HG03575 (cell line): ENCODE data around the gene CLSTN2.

Experiments used
- ATAC-seq: cut with Tn5 transposase; IDR thresholded peaks from one replicate; pipeline ENCODE4 v1.9.1; 2021; ENCODE audit not compliant: unreplicated experiment, insufficient number of reproducible peaks, low FRiP score; ENCODE audit errors: extremely low read depth

CLSTN2 gene

GRCh38 chr3:139935016-139935865, at the start of gene CLSTN2:
Gene CLSTN2 (plus strand): TSS chr3:139935185.
- ATAC-seq: no peak

GRCh38 chr3:139887431-139887830, 47.6 kb upstream of the CLSTN2 start:
- ATAC-seq: no peak

GRCh38 chr3:139888561-139889140, 46.3 kb upstream of the CLSTN2 start:
- ATAC-seq: no peak

- no peak for ATAC-seq
These were observed 41.6 kb upstream of the CLSTN2 start for GRCh38 chr3:139893267-139893962.

- no peak for ATAC-seq
These were observed 40.9 kb upstream of the CLSTN2 start for GRCh38 chr3:139893963-139894642.

GRCh38 chr3:139894643-139894989, 40.4 kb upstream of the CLSTN2 start:
- ATAC-seq: no peak

GRCh38 chr3:139897759-139898158, 37.2 kb upstream of the CLSTN2 start:
- no peak for ATAC-seq

GRCh38 chr3:139906418-139906817, 28.6 kb upstream of the CLSTN2 start:
- ATAC-seq: no peak

- no peak for ATAC-seq
These were observed 25.2 kb upstream of the CLSTN2 start for GRCh38 chr3:139909811-139910210.

GRCh38 chr3:139916271-139916670, 18.7 kb upstream of the CLSTN2 start:
- no peak for ATAC-seq

GRCh38 chr3:139917226-139917785, 17.7 kb upstream of the CLSTN2 start:
- no peak for ATAC-seq

- no peak for ATAC-seq
These were observed 6.1 kb upstream of the CLSTN2 start for GRCh38 chr3:139928708-139929505.

- no peak for ATAC-seq
These were observed 4.8 kb upstream of the CLSTN2 start for GRCh38 chr3:139930211-139930610.

- no peak for ATAC-seq
These were observed 1.2 kb upstream of the CLSTN2 start for GRCh38 chr3:139933766-139934165.

- no peak for ATAC-seq
These were observed 371 bp upstream of the CLSTN2 start for GRCh38 chr3:139934613-139935015.

- ATAC-seq: no peak
These were observed 1.2 kb downstream of the CLSTN2 start for GRCh38 chr3:139935866-139936817.

GRCh38 chr3:139937674-139938279, 2.8 kb downstream of the CLSTN2 start:
- ATAC-seq: no peak
